Osteocyte (in vitro differentiated cells): ENCODE data around the gene SELENOM. TPM values are rescaled to one million over a fixed set of nuclear protein-coding genes. Genes with fewer than 3 reads are reported as not detected.
"Not testable (repeated sequence)": the region's sequence is repeated elsewhere in the genome, so short reads cannot be mapped to it uniquely, and the experiment has no call there.

ENCODE experiments used
- DNase-seq: peaks from one replicate; pipeline ENCODE4 v3.0.0; 2021; ENCODE audit warnings: mixed read lengths; ENCODE audit not compliant: unreplicated experiment; ENCODE audit errors: extremely low spot score
- H3K27ac Mint-ChIP-seq: one replicate; pipeline ENCODE4 v1.8.0; 2021; ENCODE audit warnings: mild to moderate bottlenecking, mixed read lengths; ENCODE audit not compliant: unreplicated experiment
- H3K27me3 Mint-ChIP-seq: one replicate; pipeline ENCODE4 v1.8.0; 2021; ENCODE audit warnings: mixed read lengths; ENCODE audit not compliant: unreplicated experiment
- H3K36me3 Mint-ChIP-seq: one replicate; pipeline ENCODE4 v1.8.0; 2021; ENCODE audit warnings: mixed read lengths; ENCODE audit not compliant: unreplicated experiment
- H3K4me1 Mint-ChIP-seq: one replicate; pipeline ENCODE4 v1.8.0; 2021; ENCODE audit warnings: mixed read lengths; ENCODE audit not compliant: unreplicated experiment
- H3K4me3 Mint-ChIP-seq: one replicate; pipeline ENCODE4 v1.8.0; 2021; ENCODE audit warnings: mild to moderate bottlenecking, moderate library complexity, mixed read lengths; ENCODE audit not compliant: unreplicated experiment
- H3K9me3 Mint-ChIP-seq: one replicate; pipeline ENCODE4 v1.8.0; 2021; ENCODE audit warnings: mixed read lengths; ENCODE audit not compliant: unreplicated experiment
- CTCF ChIP-seq: fragments of 200-600 bp; sonication (generic); IDR thresholded peaks from 2 replicates; pipeline ENCODE4 v1.5.0; 2021; ENCODE audit warnings: antibody characterized with exemption, mild to moderate bottlenecking, moderate library complexity
- total RNA-seq: library from RNA; stranded (reverse); gene quantifications from 2 replicates; pipeline ENCODE4 v1.2.1, GENCODE V29; 2021

The SELENOM gene
- total RNA-seq, 1 donor from 2014 or later = 186 TPM

- no peaks in the 10 kb centered on the region for H3K4me1 Mint-ChIP-seq
- H3K27ac Mint-ChIP-seq = no peak overlapping the region
- peaks cover 8% of the 10 kb centered on the region for H3K27me3 Mint-ChIP-seq
- no peak for TF ChIP-seq CTCF
- DNase-seq = no peak
- H3K36me3 Mint-ChIP-seq = no peaks in the 10 kb centered on the region
- H3K4me3 Mint-ChIP-seq = no peak overlapping the region
- H3K9me3 Mint-ChIP-seq = no peaks in the 10 kb centered on the region
Observed at GRCh38 chr22:31064369-31064768, 43.0 kb downstream of the SELENOM start.

GRCh38 chr22:31062566-31063230 is 44.7 kb downstream of the SELENOM start:
- Mint-ChIP-seq H3K36me3 (no peaks in the 10 kb centered on the region), H3K4me3 (no peak overlapping the region), H3K9me3 (no peaks in the 10 kb centered on the region), H3K27ac (no peak overlapping the region), H3K27me3 (peaks cover 3% of the 10 kb centered on the region), H3K4me1 (no peaks in the 10 kb centered on the region)
- no peak for DNase-seq
- TF ChIP-seq CTCF = no peak

GRCh38 chr22:31059663-31060062 is 47.7 kb downstream of the SELENOM start:
- H3K27ac Mint-ChIP-seq, DNase-seq, H3K27me3 Mint-ChIP-seq, H3K9me3 Mint-ChIP-seq, H3K36me3 Mint-ChIP-seq, H3K4me1 Mint-ChIP-seq, H3K4me3 Mint-ChIP-seq: not testable (repeated sequence)

GRCh38 chr22:31056986-31057599 is 50.3 kb downstream of the SELENOM start:
- no peaks in the 10 kb centered on the region for H3K9me3 Mint-ChIP-seq
- no peak for DNase-seq
- H3K36me3 Mint-ChIP-seq = no peaks in the 10 kb centered on the region
- no peak overlapping the region for H3K27ac Mint-ChIP-seq
- no peaks in the 10 kb centered on the region for H3K27me3 Mint-ChIP-seq
- no peak overlapping the region for H3K4me3 Mint-ChIP-seq
- no peak for TF ChIP-seq CTCF
- H3K4me1 Mint-ChIP-seq = peaks cover 7% of the 10 kb centered on the region

- Mint-ChIP-seq H3K36me3 (no peaks in the 10 kb centered on the region), H3K27me3 (no peaks in the 10 kb centered on the region), H3K4me3 (no peak overlapping the region), H3K27ac (no peak overlapping the region), H3K9me3 (no peaks in the 10 kb centered on the region), H3K4me1 (peaks cover 7% of the 10 kb centered on the region)
- no peak for TF ChIP-seq CTCF
- DNase-seq = peak; percentile 84
Observed at GRCh38 chr22:31055635-31056159, 51.7 kb downstream of the SELENOM start.
